T-cell (primary cell): Measurements from ENCODE around the gene NRXN2. TPM values are rescaled to one million over a fixed set of nuclear protein-coding genes. Genes with fewer than 3 reads are reported as not detected.
"Not testable (repeated sequence)": the region's sequence is repeated elsewhere in the genome, so short reads cannot be mapped to it uniquely, and the experiment has no call there.

Experiments used
- ATAC-seq, 4 experiments: fragments of 200-7000 bp in 3 of 4; fragments of 150-1000 bp in 1 of 4; cut with Tn5 transposase; replicated peaks in 1 of 4; 1 replicate in 3 of 4; 2 replicates in 1 of 4; pipeline ENCODE4 v1.10.0; 2021; ENCODE audit warnings: moderate library complexity in 3 of 4, mild to moderate bottlenecking in 2 of 4, moderate number of reproducible peaks in 1 of 4
- CTCF ChIA-PET, 2 donors: fragments of 300-600 bp; sonication (Branson Sonifier 250); formaldehyde crosslinking; loops; one replicate each; lab custom pipeline; 2022; ENCODE audit warnings: antibody characterized with exemption in 2 of 2; lab: Charles Lee
- POLR2A ChIA-PET, 2 donors: fragments of 300-600 bp; sonication (Branson Sonifier 250); formaldehyde crosslinking; loops; one replicate each; lab custom pipeline; 2022; ENCODE audit warnings: antibody characterized with exemption in 2 of 2; lab: Charles Lee
- DNase-seq, 35 experiments: peaks; one replicate each; pipeline versions ENCODE4 v3.0.0 to v3.0.0-alpha.2; 2013 to 2023
- H3K27ac ChIP-seq: one replicate; pipeline ENCODE4 v1.5.1; 2013; ENCODE audit warnings: low read length
- H3K27me3 ChIP-seq, 2 experiments: replicated peaks in 1 of 2; 1 replicate in 1 of 2; 2 replicates in 1 of 2; pipeline versions ENCODE4 v1.6.1 to v1.7.0; 2013; ENCODE audit warnings: low read length in 1 of 2, mixed read lengths in 1 of 2; ENCODE audit not compliant: control insufficient read depth in 2 of 2, insufficient read depth in 2 of 2; ENCODE audit errors: extremely low read depth in 1 of 2
- H3K36me3 ChIP-seq, 2 donors: 1 replicate in 1 of 2; 2 replicates in 1 of 2; pipeline versions ENCODE4 v1.6.1 to v1.7.0; 2013; ENCODE audit warnings: low read length in 1 of 2; ENCODE audit not compliant: control insufficient read depth in 2 of 2, insufficient read depth in 1 of 2; ENCODE audit errors: extremely low read depth in 1 of 2
- H3K4me1 ChIP-seq, 2 experiments: 1 replicate in 1 of 2; 2 replicates in 1 of 2; pipeline versions ENCODE4 v1.6.1 to v1.7.0; 2013; ENCODE audit warnings: low read length in 2 of 2, mixed read lengths in 1 of 2; ENCODE audit not compliant: insufficient read depth in 2 of 2, control insufficient read depth in 1 of 2; ENCODE audit errors: extremely low read depth in 1 of 2
- H3K4me3 ChIP-seq, 2 donors: 1 replicate in 1 of 2; 2 replicates in 1 of 2; pipeline versions ENCODE4 v1.5.1 to v1.7.0; 2013; ENCODE audit warnings: mild to moderate bottlenecking in 2 of 2, low read length in 1 of 2, moderate library complexity in 1 of 2; ENCODE audit not compliant: control insufficient read depth in 1 of 2; ENCODE audit errors: extremely low read depth in 1 of 2
- H3K9me3 ChIP-seq: 2 replicates; pipeline ENCODE4 v1.7.0; 2013
- H3K27ac Mint-ChIP-seq, 2 donors: one replicate each; pipeline ENCODE4 v1.8.0; 2020 to 2021; ENCODE audit warnings: mild to moderate bottlenecking in 2 of 2, mixed read lengths in 2 of 2
- H3K27me3 Mint-ChIP-seq, 2 donors: one replicate each; pipeline ENCODE4 v1.8.0; 2021 to 2022; ENCODE audit warnings: mixed read lengths in 2 of 2
- H3K36me3 Mint-ChIP-seq: one replicate; pipeline ENCODE4 v1.8.0; 2021; ENCODE audit warnings: mixed read lengths
- H3K4me1 Mint-ChIP-seq, 3 donors: one replicate each; pipeline ENCODE4 v1.8.0; 2020 to 2022; ENCODE audit warnings: mixed read lengths in 3 of 3, mild to moderate bottlenecking in 1 of 3
- H3K4me3 Mint-ChIP-seq, 3 donors: one replicate each; pipeline ENCODE4 v1.8.0; 2020 to 2022; ENCODE audit warnings: mild to moderate bottlenecking in 3 of 3, mixed read lengths in 3 of 3, moderate library complexity in 3 of 3
- H3K9me3 Mint-ChIP-seq, 3 donors: one replicate each; pipeline ENCODE4 v1.8.0; 2020 to 2022; ENCODE audit warnings: mixed read lengths in 3 of 3
- WGBS: methylation state at CpG from one replicate; pipeline ENCODE4 v1.1.5; 2013; ENCODE audit warnings: missing lambda C conversion rate; ENCODE audit not compliant: insufficient coverage; 5-methylcytosine and 5-hydroxymethylcytosine counted together
- total RNA-seq, 35 experiments: library from RNA in 6 of 35; stranded (reverse) in 6 of 35; fragments of 120-200 nt in 1 of 35; gene quantifications; one replicate each; pipeline versions ENCODE4 v1.2.1 to v1.2.4 and lab custom pipeline; 2013 to 2026

NRXN2 gene
- total RNA-seq, 5 donors from 2014 or later (not counting 1 experiment from before 2014, with no cell fraction given), result 0.43 to 0.70 (median 0.47) TPM; not detected in 2

GRCh38 chr11:64598106-64598796, 124.7 kb downstream of the NRXN2 start:
- POLR2A ChIA-PET, result no interaction called here
- no peak for DNase-seq
- Histone ChIP-seq H3K9me3 (no peaks in the 10 kb centered on the region), H3K27ac (no peak overlapping the region), H3K27me3 (peaks cover 0 to 25% of the 10 kb centered on the region in 2 experiments), H3K36me3 (no peaks in the 10 kb centered on the region), H3K4me1 (no peaks in the 10 kb centered on the region), H3K4me3 (no peak overlapping the region)
- ATAC-seq, result peak in 1 of 4 experiments; percentile 9
- Mint-ChIP-seq H3K36me3 (no peaks in the 10 kb centered on the region), H3K27me3 (peaks cover 0 to 6% of the 10 kb centered on the region in 2 donors), H3K4me3 (no peak overlapping the region), H3K9me3 (no peaks in the 10 kb centered on the region), H3K27ac (no peak overlapping the region), H3K4me1 (no peaks in the 10 kb centered on the region)
- CTCF ChIA-PET, result no interaction called here
- 83% methylated on average over 4 of the region's 12 CpGs for WGBS

- Histone ChIP-seq H3K36me3 (no peaks in the 10 kb centered on the region), H3K27ac (no peak overlapping the region), H3K27me3 (peaks cover 0 to 21% of the 10 kb centered on the region in 2 experiments), H3K4me1 (no peaks in the 10 kb centered on the region), H3K9me3 (no peaks in the 10 kb centered on the region), H3K4me3 (no peak overlapping the region)
- ChIA-PET CTCF (no interaction called here), POLR2A (no interaction called here)
- no peaks in the 10 kb centered on the region for H3K9me3 Mint-ChIP-seq
- H3K27ac Mint-ChIP-seq, result no peak overlapping the region
- DNase-seq, result no peak
- WGBS, result 85% methylated on average over 13 of the region's 13 CpGs
- ATAC-seq, result no peak
- H3K27me3 Mint-ChIP-seq, result peaks cover 0 to 4% of the 10 kb centered on the region in 2 donors
- H3K36me3 Mint-ChIP-seq, result no peaks in the 10 kb centered on the region
- no peak overlapping the region for H3K4me3 Mint-ChIP-seq
- no peaks in the 10 kb centered on the region for H3K4me1 Mint-ChIP-seq
Measured at GRCh38 chr11:64597671-64598101, 125.3 kb downstream of the NRXN2 start.

- WGBS, result 57% methylated on average over 1 of the region's 1 CpG
- POLR2A ChIA-PET, H3K4me3 Mint-ChIP-seq, H3K9me3 Mint-ChIP-seq, H3K27ac ChIP-seq, H3K27ac Mint-ChIP-seq, H3K36me3 Mint-ChIP-seq, H3K4me1 ChIP-seq, H3K9me3 ChIP-seq, H3K27me3 Mint-ChIP-seq, H3K36me3 ChIP-seq, H3K4me1 Mint-ChIP-seq, H3K4me3 ChIP-seq, DNase-seq, CTCF ChIA-PET, ATAC-seq: not testable (repeated sequence)
- peaks cover 0 to 30% of the 10 kb centered on the region in 2 experiments for H3K27me3 ChIP-seq
Measured at GRCh38 chr11:64595922-64596321, 127.1 kb downstream of the NRXN2 start.

GRCh38 chr11:64594159-64594939, 128.6 kb downstream of the NRXN2 start:
- Mint-ChIP-seq H3K4me3 (no peak overlapping the region), H3K27me3 (peaks cover 0 to 8% of the 10 kb centered on the region in 2 donors), H3K9me3 (peaks cover 0 to 2% (median 1%) of the 10 kb centered on the region in 3 donors), H3K36me3 (no peaks in the 10 kb centered on the region), H3K27ac (no peak overlapping the region), H3K4me1 (no peaks in the 10 kb centered on the region)
- no peaks in the 10 kb centered on the region for H3K4me1 ChIP-seq
- POLR2A ChIA-PET, result no interaction called here
- WGBS, result 90% methylated on average over 14 of the region's 14 CpGs
- ATAC-seq (no peak), DNase-seq (no peak)
- H3K27me3 ChIP-seq, result peaks cover 0 to 45% of the 10 kb centered on the region in 2 experiments
- H3K36me3 ChIP-seq, result no peaks in the 10 kb centered on the region
- CTCF ChIA-PET, result no interaction called here
- no peaks in the 10 kb centered on the region for H3K9me3 ChIP-seq
- no peak overlapping the region for H3K4me3 ChIP-seq
- no peak overlapping the region for H3K27ac ChIP-seq

GRCh38 chr11:64593156-64594105, 129.6 kb downstream of the NRXN2 start:
- H3K27me3 Mint-ChIP-seq, result peaks cover 0 to 13% of the 10 kb centered on the region in 2 donors
- peaks cover 0 to 45% of the 10 kb centered on the region in 2 experiments for H3K27me3 ChIP-seq
- WGBS, result 84% methylated on average over 30 of the region's 32 CpGs
- H3K4me1 Mint-ChIP-seq, result no peaks in the 10 kb centered on the region
- H3K4me1 ChIP-seq, result no peaks in the 10 kb centered on the region
- POLR2A ChIA-PET, result no interaction called here
- no peak overlapping the region for H3K4me3 ChIP-seq
- no peak for DNase-seq
- ATAC-seq, result no peak
- H3K27ac Mint-ChIP-seq, result no peak overlapping the region
- no peaks in the 10 kb centered on the region for H3K36me3 Mint-ChIP-seq
- no peaks in the 10 kb centered on the region for H3K9me3 ChIP-seq
- no peak overlapping the region for H3K27ac ChIP-seq
- peaks cover 0 to 6% (median 5%) of the 10 kb centered on the region in 3 donors for H3K9me3 Mint-ChIP-seq
- H3K36me3 ChIP-seq, result no peaks in the 10 kb centered on the region
- H3K4me3 Mint-ChIP-seq, result no peak overlapping the region
- CTCF ChIA-PET, result no interaction called here

GRCh38 chr11:64592656-64593055, 130.3 kb downstream of the NRXN2 start:
- H3K4me1 ChIP-seq, result no peaks in the 10 kb centered on the region
- CTCF ChIA-PET, result no interaction called here
- DNase-seq (no peak), ATAC-seq (no peak)
- Mint-ChIP-seq H3K27me3 (peaks cover 7 to 19% of the 10 kb centered on the region in 2 donors), H3K4me3 (no peak overlapping the region), H3K4me1 (no peaks in the 10 kb centered on the region), H3K27ac (no peak overlapping the region), H3K9me3 (peaks cover 0 to 12% (median 5%) of the 10 kb centered on the region in 3 donors), H3K36me3 (no peaks in the 10 kb centered on the region)
- H3K27ac ChIP-seq, result no peak overlapping the region
- H3K27me3 ChIP-seq, result peaks cover 0 to 43% of the 10 kb centered on the region in 2 experiments
- H3K36me3 ChIP-seq, result no peaks in the 10 kb centered on the region
- H3K4me3 ChIP-seq, result no peak overlapping the region
- POLR2A ChIA-PET, result no interaction called here
- 83% methylated on average over 8 of the region's 9 CpGs for WGBS
- no peaks in the 10 kb centered on the region for H3K9me3 ChIP-seq
